ENCODE data around the gene TEAD3. TPM values are rescaled to one million over a fixed set of nuclear protein-coding genes. Genes with fewer than 3 reads are reported as not detected.

Gene TEAD3
- total RNA-seq, 4 donors from 2014 or later = 58.3 to 122 (median 72.5) TPM

DNA sequence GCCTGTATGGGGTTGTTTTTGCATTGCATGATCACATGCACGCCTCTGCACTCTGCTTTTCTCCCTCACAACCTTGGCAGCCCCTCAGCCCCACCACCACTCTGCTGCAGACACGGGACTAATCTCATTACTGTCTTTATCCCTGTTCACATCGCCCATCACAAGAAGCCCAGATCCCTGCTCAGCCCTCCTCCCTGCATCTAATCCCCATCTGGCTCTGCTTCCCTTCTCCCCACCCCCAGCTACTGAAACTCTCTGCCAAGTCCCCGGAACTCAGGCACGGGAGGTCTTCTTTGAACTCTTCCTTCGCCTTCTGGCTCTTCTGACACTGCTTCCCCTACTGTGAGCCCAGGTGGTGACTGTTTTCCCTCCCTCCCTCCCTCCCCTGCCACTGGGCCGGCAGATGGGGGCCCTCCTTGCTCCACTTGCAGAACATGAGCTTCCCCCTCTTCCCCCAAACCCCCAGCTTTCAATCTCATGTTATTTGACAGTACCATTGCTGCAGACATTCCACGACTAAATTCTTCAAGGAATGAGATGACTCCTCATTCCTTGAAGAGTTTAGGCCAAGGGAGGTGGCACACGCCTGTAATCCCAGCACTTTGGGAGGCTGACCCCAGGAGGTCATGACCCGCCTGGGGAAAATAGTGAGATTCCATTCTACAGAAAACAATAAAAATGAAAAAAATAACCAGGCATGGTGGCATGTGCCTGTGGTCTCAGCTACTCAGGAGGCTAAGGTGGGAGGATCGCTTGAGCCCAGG lies 37.7 kb upstream of the TEAD3 start:
- H3K36me3 ChIP-seq = no peaks in the 10 kb centered on the region
- H3K27me3 ChIP-seq = peaks cover 23% of the 10 kb centered on the region
- H3K27ac ChIP-seq = no peak overlapping the region
- no peaks in the 10 kb centered on the region for H3K4me1 ChIP-seq
- ATAC-seq = no peak
- no peaks in the 10 kb centered on the region for H3K9me3 ChIP-seq
- TF ChIP-seq, protein P1, sequence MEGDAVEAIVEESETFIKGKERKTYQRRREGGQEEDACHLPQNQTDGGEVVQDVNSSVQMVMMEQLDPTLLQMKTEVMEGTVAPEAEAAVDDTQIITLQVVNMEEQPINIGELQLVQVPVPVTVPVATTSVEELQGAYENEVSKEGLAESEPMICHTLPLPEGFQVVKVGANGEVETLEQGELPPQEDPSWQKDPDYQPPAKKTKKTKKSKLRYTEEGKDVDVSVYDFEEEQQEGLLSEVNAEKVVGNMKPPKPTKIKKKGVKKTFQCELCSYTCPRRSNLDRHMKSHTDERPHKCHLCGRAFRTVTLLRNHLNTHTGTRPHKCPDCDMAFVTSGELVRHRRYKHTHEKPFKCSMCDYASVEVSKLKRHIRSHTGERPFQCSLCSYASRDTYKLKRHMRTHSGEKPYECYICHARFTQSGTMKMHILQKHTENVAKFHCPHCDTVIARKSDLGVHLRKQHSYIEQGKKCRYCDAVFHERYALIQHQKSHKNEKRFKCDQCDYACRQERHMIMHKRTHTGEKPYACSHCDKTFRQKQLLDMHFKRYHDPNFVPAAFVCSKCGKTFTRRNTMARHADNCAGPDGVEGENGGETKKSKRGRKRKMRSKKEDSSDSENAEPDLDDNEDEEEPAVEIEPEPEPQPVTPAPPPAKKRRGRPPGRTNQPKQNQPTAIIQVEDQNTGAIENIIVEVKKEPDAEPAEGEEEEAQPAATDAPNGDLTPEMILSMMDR (IDR thresholded peaks at IDR 0.05) = no peak
- TF ChIP-seq POLR2AphosphoS5 (IDR thresholded peaks at IDR 0.05) (no peak), POLR2A (IDR thresholded peaks at IDR 0.05) (no peak), EP300 (IDR thresholded peaks at IDR 0.05) (no peak)
- WGBS, 2 donors (ENCODE audit: low coverage in 1 of 2) = 25 to 50% methylated on average over 3 to 11 of the region's 11 CpGs
- no peak overlapping the region for H3K4me3 ChIP-seq

- Histone ChIP-seq H3K27ac (no peak overlapping the region), H3K9me3 (no peaks in the 10 kb centered on the region), H3K27me3 (peaks cover 23% of the 10 kb centered on the region), H3K4me3 (no peak overlapping the region), H3K4me1 (no peaks in the 10 kb centered on the region), H3K36me3 (no peaks in the 10 kb centered on the region)
- ATAC-seq = no peak
- TF ChIP-seq EP300 (IDR thresholded peaks at IDR 0.05) = no peak
- TF ChIP-seq POLR2AphosphoS5 (IDR thresholded peaks at IDR 0.05) = no peak
- TF ChIP-seq POLR2A (IDR thresholded peaks at IDR 0.05) = no peak
- TF ChIP-seq, protein P1 (IDR thresholded peaks at IDR 0.05) = no peak
- 50 to 63% methylated on average over 5 to 6 of the region's 6 CpGs for WGBS, 2 donors (ENCODE audit: low coverage in 1 of 2)
These were observed 37.1 kb upstream of the TEAD3 start for GRCh38 chr6:35533981-35534380.

DNA sequence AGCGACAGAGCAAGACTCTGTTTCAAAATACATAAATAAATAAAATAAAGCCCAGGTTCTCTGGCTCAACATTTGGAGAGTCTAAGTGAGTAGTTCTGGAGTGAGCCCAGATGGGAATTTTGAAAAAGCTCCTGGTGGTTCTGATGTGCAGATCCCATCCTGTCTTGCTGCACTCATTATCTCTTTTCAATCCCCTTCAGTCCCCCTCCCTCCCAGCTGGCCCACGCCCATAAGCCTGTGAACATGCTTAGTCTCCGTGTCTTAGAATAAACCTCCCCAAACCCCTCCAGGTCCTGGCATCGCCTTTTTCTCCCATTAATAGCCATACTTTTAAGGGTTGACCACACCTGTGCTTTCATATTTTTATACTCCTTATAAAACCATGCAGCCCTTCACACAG lies 35.2 kb upstream of the TEAD3 start:
- Histone ChIP-seq H3K27me3 (peaks cover 23% of the 10 kb centered on the region), H3K36me3 (no peaks in the 10 kb centered on the region), H3K4me1 (no peaks in the 10 kb centered on the region), H3K4me3 (no peak overlapping the region), H3K27ac (no peak overlapping the region), H3K9me3 (no peaks in the 10 kb centered on the region)
- no peak for ATAC-seq
- 73 to 74% methylated on average over 2 to 4 of the region's 4 CpGs for WGBS, 2 donors (ENCODE audit: low coverage in 1 of 2)
- no peak for TF ChIP-seq POLR2A (IDR thresholded peaks at IDR 0.05)
- no peak for TF ChIP-seq EP300 (IDR thresholded peaks at IDR 0.05)
- TF ChIP-seq, protein P1 (IDR thresholded peaks at IDR 0.05) = no peak
- no peak for TF ChIP-seq POLR2AphosphoS5 (IDR thresholded peaks at IDR 0.05)

DNA sequence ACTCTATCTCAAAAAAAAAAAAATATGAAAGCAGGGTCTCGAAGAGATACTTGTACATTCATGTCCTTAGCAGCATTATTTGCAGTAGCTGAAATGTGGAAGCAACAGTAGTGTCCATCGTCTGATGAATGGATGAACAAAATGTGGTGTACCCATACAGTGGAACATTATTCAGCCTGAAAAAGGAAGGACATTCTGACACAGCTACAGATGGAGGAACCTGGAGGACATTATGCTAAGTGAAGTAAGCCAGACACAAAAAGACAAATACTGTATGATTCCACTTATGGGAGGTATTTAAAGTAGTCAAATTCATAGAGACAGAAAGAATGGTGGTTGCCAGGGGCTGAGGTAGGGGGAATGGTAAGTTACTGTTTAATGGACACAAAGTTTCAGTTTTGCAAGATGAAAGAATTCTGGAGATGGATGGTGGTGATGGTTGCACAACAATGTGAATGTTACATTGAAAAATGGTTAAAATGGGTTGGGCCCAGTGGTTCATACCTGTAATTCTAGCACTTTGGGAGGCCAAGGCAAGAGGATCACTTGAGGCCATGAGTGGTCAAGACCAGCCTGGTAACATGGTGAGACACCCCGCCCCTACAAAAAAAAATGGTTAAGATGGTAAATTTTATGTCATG lies 27.6 kb upstream of the TEAD3 start:
- 81 to 87% methylated on average over 3 of the region's 3 CpGs for WGBS, 2 donors (ENCODE audit: low coverage in 1 of 2)
- no peak overlapping the region for H3K27ac ChIP-seq

More for the DNA sequence above, 27.6 kb upstream of the TEAD3 start:
- H3K27me3 ChIP-seq = no peaks in the 10 kb centered on the region
- no peak overlapping the region for H3K4me3 ChIP-seq
- no peaks in the 10 kb centered on the region for H3K9me3 ChIP-seq
- no peak for TF ChIP-seq POLR2A (IDR thresholded peaks at IDR 0.05)
- TF ChIP-seq, protein P1 (IDR thresholded peaks at IDR 0.05) = no peak
- TF ChIP-seq EP300 (IDR thresholded peaks at IDR 0.05) = no peak
- no peak for TF ChIP-seq POLR2AphosphoS5 (IDR thresholded peaks at IDR 0.05)
- no peak for ATAC-seq
- no peaks in the 10 kb centered on the region for H3K36me3 ChIP-seq
- peaks cover 0 to 12% (median 0%) of the 10 kb centered on the region in 3 donors for H3K4me1 ChIP-seq
